ENCODE data around the gene MKNK1. TPM values are rescaled to one million over a fixed set of nuclear protein-coding genes. Genes with fewer than 3 reads are reported as not detected.

The MKNK1 gene
- total RNA-seq, 4 donors from 2014 or later: 27.7 to 37.0 (median 29.3) TPM

GRCh38 chr1:46543761-46544560 is 60.1 kb downstream of the MKNK1 start:
- no peaks in the 10 kb centered on the region for H3K9me3 ChIP-seq
- H3K27me3 ChIP-seq: peaks cover 0 to 59% (median 13%) of the 10 kb centered on the region in 4 donors
- no peaks in the 10 kb centered on the region for H3K36me3 ChIP-seq
- TF ChIP-seq POLR2A (IDR thresholded peaks at IDR 0.05; ENCODE audit: low read depth) (no peak), POLR2AphosphoS5 (IDR thresholded peaks at IDR 0.05) (no peak), CTCF (IDR thresholded peaks at IDR 0.05) (no peak), EP300 (IDR thresholded peaks at IDR 0.05) (no peak)
- H3K27ac ChIP-seq (replicated peaks in 1 of 4): no peak overlapping the region
- DNase-seq (ENCODE audit: extremely low spot score): no peak
- peaks cover 5 to 14% (median 11%) of the 10 kb centered on the region in 4 donors for H3K4me1 ChIP-seq
- H3K4me3 ChIP-seq: peak overlapping the region in 3 of 4 donors; percentile 16 to 33 (median 25)
- intact Hi-C loops (cut with DNase I): no loop called here
- WGBS: 21% methylated on average over 28 of the region's 58 CpGs

GRCh38 chr1:46543382-46543760 is 60.7 kb downstream of the MKNK1 start:
- Histone ChIP-seq H3K4me1 (peaks cover 5 to 14% (median 11%) of the 10 kb centered on the region in 4 donors), H3K4me3 (no peak overlapping the region), H3K9me3 (no peaks in the 10 kb centered on the region), H3K27me3 (peaks cover 0 to 59% (median 13%) of the 10 kb centered on the region in 4 donors), H3K36me3 (no peaks in the 10 kb centered on the region), H3K27ac (replicated peaks in 1 of 4) (no peak overlapping the region)
- DNase-seq (ENCODE audit: extremely low spot score): no peak
- intact Hi-C loops (cut with DNase I): no loop called here
- TF ChIP-seq POLR2A (IDR thresholded peaks at IDR 0.05; ENCODE audit: low read depth) (no peak), CTCF (IDR thresholded peaks at IDR 0.05) (no peak), POLR2AphosphoS5 (IDR thresholded peaks at IDR 0.05) (no peak), EP300 (IDR thresholded peaks at IDR 0.05) (no peak)
- 56% methylated on average over 5 of the region's 7 CpGs for WGBS

GRCh38 chr1:46539972-46540371 is 64.1 kb downstream of the MKNK1 start:
- H3K4me1 ChIP-seq: peaks cover 5 to 12% (median 10%) of the 10 kb centered on the region in 4 donors
- H3K9me3 ChIP-seq: no peaks in the 10 kb centered on the region
- no peak for DNase-seq (ENCODE audit: extremely low spot score)
- H3K27me3 ChIP-seq: peaks cover 0 to 37% (median 11%) of the 10 kb centered on the region in 4 donors
- H3K4me3 ChIP-seq: no peak overlapping the region
- H3K36me3 ChIP-seq: no peaks in the 10 kb centered on the region
- intact Hi-C loops (cut with DNase I): no loop called here
- H3K27ac ChIP-seq (replicated peaks in 1 of 4): no peak overlapping the region
- no peak for TF ChIP-seq POLR2A (IDR thresholded peaks at IDR 0.05; ENCODE audit: low read depth)
- no peak for TF ChIP-seq CTCF (IDR thresholded peaks at IDR 0.05)
- no peak for TF ChIP-seq EP300 (IDR thresholded peaks at IDR 0.05)
- 85% methylated on average over 9 of the region's 9 CpGs for WGBS

GRCh38 chr1:46538147-46538546 is 65.9 kb downstream of the MKNK1 start:
- no peak for TF ChIP-seq CTCF (IDR thresholded peaks at IDR 0.05)
- TF ChIP-seq POLR2AphosphoS5 (IDR thresholded peaks at IDR 0.05): no peak
- no peak for TF ChIP-seq POLR2A (IDR thresholded peaks at IDR 0.05; ENCODE audit: low read depth)
- no peak for TF ChIP-seq EP300 (IDR thresholded peaks at IDR 0.05)
- Histone ChIP-seq H3K9me3 (no peaks in the 10 kb centered on the region), H3K4me1 (peaks cover 2 to 8% (median 7%) of the 10 kb centered on the region in 4 donors), H3K27me3 (peaks cover 0 to 19% (median 0%) of the 10 kb centered on the region in 4 donors), H3K36me3 (no peaks in the 10 kb centered on the region), H3K27ac (replicated peaks in 1 of 4) (no peak overlapping the region), H3K4me3 (no peak overlapping the region)
- WGBS: 75% methylated on average over 2 of the region's 2 CpGs
- intact Hi-C loops (cut with DNase I): no loop called here
- no peak for DNase-seq (ENCODE audit: extremely low spot score)

All from esophagus muscularis mucosa (tissue), 4 donors.